Right renal cortex interstitium (tissue), 3 donors: ENCODE data around the gene TCEAL1. TPM values are rescaled to one million over a fixed set of nuclear protein-coding genes. Genes with fewer than 3 reads are reported as not detected.
"Not testable (repeated sequence)": the region's sequence is repeated elsewhere in the genome, so short reads cannot be mapped to it uniquely, and the experiment has no call there.

Experiments used
- DNase-seq, 3 donors: peaks; one replicate each; pipeline ENCODE4 v3.0.0-alpha.2; 2013; ENCODE audit warnings: low read depth in 3 of 3, low spot score in 2 of 3
- polyA plus RNA-seq, 3 donors: library from polyadenylated mRNA; unstranded; fragments of 120-200 nt; gene quantifications; one replicate each; pipeline ENCODE4 v1.2.1, GENCODE V29; 2013; ENCODE audit not compliant: insufficient read length in 3 of 3

The TCEAL1 gene, protein sequence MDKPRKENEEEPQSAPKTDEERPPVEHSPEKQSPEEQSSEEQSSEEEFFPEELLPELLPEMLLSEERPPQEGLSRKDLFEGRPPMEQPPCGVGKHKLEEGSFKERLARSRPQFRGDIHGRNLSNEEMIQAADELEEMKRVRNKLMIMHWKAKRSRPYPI
- polyA plus RNA-seq: 10 to 100 TPM; 30.0 to 32.2 (median 30.8) TPM

- DNase-seq: peak in 2 of 3 donors; percentile 49 to 58
These were observed at the start of gene TCEAL1 for GRCh38 chrX:103628386-103629317. Gene TCEAL1 (plus strand): TSS chrX:103628975. CDS start chrX:103629917, 942 bp downstream.

GRCh38 chrX:103584596-103584995 is 44.2 kb upstream of the TCEAL1 start:
- DNase-seq: peak in 1 of 3 donors; percentile 15

DNA sequence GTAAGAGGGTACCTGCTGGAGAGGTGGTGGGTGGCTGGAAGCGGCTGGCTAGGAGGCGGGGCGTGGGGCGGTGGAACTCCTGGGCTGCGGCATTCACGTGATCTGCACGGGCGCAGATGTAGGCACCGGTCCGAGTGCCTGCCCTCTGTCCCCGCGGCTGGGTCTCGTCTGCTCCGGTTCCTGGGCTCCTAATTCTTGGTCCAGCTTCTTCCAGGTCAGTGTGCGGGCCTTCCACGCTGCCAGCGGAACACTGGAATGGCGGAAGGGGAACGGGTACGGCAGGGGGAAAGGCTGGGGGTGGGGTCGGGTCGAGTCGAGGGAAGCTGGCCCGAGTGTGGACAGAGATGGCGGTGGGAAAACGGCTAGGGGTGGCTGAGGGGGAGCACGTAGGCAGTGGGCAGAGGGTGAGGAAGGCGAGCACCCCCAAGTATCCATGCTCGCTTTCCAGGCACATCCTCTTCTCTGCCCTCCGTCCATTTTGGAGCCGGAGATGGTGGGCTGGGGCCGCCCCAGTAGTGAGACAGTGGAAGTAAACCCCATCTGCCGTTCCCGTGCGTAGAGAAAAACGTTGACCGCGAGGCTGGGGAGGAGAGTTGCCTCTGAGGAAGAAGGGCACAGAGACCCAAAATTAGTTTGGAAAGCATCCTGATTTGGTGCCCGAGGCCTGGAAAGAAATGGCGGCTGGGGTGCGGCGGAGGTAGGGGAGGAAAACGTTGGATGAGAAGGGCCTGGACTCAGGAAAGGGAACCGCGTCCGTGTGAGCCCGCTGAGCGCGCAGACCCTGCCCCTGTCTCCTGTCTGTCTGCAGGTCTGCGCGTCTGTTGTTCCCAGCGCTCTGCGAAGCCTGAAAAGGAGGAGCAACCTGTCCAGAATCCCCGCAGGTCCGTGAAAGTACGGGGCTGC is 43.1 kb upstream of the TCEAL1 start, which contains the start of gene TCEAL4:
TSS of gene TCEAL4 (plus strand) at position 105 of the 903 bp plus-strand sequence. CDS start 1,161 bp downstream, outside the sequence.
- DNase-seq: peak in 1 of 3 donors; percentile 9

- DNase-seq: no peak
These were observed 42.5 kb upstream of the TCEAL1 start for GRCh38 chrX:103586314-103586646.

- DNase-seq: no peak
These were observed 42.1 kb upstream of the TCEAL1 start for GRCh38 chrX:103586659-103587058.

GRCh38 chrX:103592295-103592694 is 36.5 kb upstream of the TCEAL1 start:
- DNase-seq: not testable (repeated sequence)

DNA sequence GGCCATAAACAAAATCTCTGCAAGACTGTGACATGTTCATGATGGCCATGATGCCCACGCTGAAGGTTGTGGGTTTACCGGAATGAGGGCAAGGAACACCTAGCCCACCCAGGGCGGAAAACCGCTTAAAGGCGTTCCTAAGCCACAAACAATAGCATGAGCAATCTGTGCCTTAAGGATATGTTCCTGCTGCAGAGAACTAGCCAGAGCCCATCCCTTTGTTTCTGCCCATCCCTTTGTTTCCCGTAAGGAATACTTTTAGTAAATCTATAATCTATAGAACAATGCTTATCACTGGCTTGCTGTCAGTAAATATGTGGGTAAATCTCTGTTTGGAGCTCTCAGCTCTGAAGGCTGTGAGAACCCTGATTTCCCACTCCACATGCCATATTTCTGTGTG is 33.6 kb upstream of the TCEAL1 start:
- DNase-seq: not testable (repeated sequence)

GRCh38 chrX:103607364-103608305 is 21.1 kb upstream of the TCEAL1 start, which contains the start of gene TCEAL3:
Gene TCEAL3 (plus strand): TSS chrX:103607963. CDS start chrX:103609065, 1,102 bp downstream.
- peak in 1 of 3 donors; percentile 23 for DNase-seq

DNA sequence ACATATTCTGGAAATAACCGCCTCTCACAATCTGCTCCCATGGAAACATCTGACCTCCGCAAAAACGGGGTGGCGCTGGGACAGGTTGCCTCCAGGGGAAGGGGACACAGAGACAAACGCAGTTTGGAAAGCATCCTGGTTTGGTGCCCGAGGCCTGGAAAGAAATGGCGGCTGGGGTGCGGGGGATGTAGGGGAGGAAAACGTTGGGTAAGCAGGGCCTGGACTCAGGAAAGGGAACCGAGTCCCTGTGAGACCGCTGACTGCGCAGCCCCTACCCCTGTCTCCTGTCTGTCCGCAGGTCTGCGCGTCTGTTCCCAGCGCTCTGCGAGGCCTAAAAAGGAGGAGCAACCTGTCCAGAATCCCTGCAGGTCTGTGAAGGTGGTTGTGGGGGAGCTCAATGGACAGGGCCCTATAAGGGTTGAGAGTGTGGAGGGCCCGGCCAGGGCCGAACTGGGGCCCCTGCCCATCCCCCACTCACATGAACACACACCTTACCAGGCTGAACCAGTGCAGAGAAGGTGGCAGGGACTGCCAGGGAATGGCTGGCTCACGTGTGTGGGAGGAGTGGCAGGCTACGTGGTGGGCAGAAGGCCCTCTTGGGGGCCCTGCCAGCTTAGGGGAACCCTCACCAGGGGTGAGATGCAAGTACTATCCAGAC is 20.3 kb upstream of the TCEAL1 start:
- DNase-seq: no peak

DNA sequence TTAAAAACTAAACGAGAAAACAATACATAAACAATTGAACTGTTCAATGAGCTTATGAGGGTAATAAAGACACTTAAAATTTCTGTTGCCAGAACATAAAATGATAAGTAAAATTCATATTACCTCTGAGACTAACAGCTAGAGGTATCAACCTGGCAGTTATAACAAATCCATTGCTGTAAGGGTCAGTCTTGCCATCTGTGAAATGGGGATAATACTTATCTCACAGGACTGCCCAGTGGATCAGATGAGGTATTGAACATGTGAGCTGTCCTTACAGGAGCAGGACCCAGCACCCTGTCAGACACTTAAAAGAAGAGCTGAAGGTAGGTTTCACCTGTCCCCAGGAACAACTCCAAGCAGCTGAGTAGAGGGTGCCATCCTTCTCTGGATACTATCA is 18.5 kb upstream of the TCEAL1 start:
- DNase-seq: no peak

DNA sequence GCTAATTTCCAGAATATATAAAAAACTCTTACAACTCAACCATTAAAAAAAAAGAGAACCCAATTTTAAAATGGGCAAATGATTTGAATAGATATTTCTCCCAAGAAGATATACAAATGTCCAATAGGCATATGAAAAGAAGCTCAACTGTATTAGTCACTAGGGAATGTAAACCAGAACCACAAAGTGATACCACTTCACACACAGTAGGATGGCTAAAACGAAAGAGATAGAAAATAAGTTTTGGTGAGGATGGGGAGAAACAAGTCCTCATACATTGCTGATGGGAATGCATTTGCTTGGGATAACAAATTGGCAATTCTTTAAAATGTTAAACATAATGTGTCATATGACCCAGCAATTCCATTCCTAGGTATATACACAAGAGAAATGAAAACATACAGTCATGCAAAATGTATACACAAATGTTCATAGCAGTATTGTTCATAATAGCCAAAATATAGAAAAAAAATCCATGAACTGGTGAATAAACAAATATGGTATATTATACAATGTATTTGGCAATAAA is 15.3 kb upstream of the TCEAL1 start:
- no peak for DNase-seq

GRCh38 chrX:103614999-103615398 is 13.8 kb upstream of the TCEAL1 start:
- DNase-seq: no peak

GRCh38 chrX:103615781-103616371 is 12.9 kb upstream of the TCEAL1 start:
- DNase-seq: no peak

GRCh38 chrX:103616676-103617186 is 12.0 kb upstream of the TCEAL1 start:
- no peak for DNase-seq

DNA sequence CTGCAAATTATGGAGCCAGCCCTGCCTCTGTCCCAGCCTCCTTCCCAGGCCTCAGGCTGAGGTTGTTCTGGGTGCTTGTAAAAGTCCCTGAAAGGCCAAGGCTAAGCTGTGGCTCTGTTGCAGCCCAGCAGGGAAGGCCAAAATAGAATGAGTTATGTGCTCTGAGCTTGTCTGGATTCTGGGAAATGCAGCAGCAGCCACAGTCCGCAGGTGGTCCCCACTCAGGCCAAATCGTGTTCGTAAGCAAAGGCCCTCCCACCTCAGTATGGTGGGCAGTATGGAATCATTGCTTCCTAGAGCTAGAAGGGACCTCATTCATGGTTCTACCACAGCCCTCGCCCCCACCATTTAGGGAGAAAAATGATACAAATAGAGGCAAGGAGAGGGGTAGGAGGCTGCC is 4.7 kb upstream of the TCEAL1 start:
- DNase-seq: no peak

DNA sequence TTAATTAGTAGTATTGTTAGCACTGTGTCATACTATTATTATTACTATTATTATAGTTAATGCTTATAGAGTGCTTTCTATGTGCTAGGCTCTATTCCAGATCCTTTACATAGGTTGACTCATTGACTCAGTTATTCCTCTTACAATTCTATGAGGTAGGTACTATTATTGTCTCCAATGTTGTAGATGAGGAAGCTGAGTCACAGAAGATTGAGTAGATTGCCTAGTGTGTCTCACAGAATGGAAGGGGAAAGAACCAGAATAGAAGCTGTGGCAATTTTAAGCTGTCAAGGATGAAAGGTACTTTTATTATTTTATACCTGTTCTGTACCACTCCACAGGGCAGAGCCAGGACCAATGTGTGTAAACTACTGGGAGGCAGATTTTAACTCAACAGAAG is 1.9 kb upstream of the TCEAL1 start:
- DNase-seq: no peak

DNA sequence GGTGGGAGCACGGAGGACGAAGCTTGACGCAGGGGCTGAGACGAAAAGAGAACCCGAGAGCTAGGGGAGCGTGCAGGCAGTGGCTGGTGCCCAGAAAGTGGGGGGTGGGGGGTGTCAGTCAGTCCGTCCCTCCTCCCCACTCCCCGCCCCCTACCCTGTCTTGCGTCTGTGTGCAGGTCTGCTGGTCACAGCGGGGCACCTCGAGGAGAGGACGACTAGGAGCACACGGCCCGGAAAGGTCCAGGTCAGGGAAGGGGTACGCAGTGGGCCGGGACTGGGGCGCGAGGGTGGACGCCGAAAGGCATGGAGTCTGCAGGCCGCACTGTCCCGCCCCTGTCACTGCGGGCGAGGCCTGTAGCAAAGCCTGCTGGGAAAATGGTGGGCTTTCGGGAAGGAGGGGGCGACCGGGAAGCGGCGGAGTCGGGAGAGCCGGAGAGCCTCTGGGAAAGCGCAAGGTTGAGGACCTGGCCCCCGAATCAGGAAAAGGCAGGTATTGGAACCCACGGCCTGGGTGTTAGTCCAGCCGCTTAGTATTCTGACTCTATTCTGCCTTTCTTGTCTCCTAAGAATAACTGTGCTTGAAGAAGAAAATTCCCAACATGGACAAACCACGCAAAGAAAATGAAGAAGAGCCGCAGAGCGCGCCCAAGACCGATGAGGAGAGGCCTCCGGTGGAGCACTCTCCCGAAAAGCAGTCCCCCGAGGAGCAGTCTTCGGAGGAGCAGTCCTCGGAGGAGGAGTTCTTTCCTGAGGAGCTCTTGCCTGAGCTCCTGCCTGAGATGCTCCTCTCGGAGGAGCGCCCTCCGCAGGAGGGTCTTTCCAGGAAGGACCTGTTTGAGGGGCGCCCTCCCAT is 769 bp downstream of the TCEAL1 start:
- peak in 2 of 3 donors; percentile 53 to 61 for DNase-seq
